ENCODE data around the gene MRTFA. TPM values are rescaled to one million over a fixed set of nuclear protein-coding genes. Genes with fewer than 3 reads are reported as not detected.
"Not testable (repeated sequence)": the region's sequence is repeated elsewhere in the genome, so short reads cannot be mapped to it uniquely, and the experiment has no call there.

MRTFA gene
- total RNA-seq, 1 donor from 2014 or later: 48.9 TPM

GRCh38 chr22:40671796-40672360 is 35.4 kb upstream of the MRTFA start:
- H3K36me3 Mint-ChIP-seq (ENCODE audit: low read depth): peaks cover 3% of the 10 kb centered on the region
- intact Hi-C loops (cut with micrococcal nuclease): no loop called here
- peaks cover 6% of the 10 kb centered on the region for H3K9me3 Mint-ChIP-seq
- H3K27ac Mint-ChIP-seq: no peak overlapping the region
- H3K4me3 Mint-ChIP-seq (ENCODE audit: low read depth): no peak overlapping the region
- no peaks in the 10 kb centered on the region for H3K27me3 Mint-ChIP-seq (ENCODE audit: low read depth)
- peaks cover 18% of the 10 kb centered on the region for H3K4me1 Mint-ChIP-seq (ENCODE audit: low read depth)
- DNase-seq (ENCODE audit: low spot score): no peak

- Mint-ChIP-seq H3K27ac (no peak overlapping the region), H3K9me3 (peaks cover 6% of the 10 kb centered on the region), H3K27me3 (ENCODE audit: low read depth) (no peaks in the 10 kb centered on the region), H3K36me3 (ENCODE audit: low read depth) (peaks cover 3% of the 10 kb centered on the region), H3K4me3 (ENCODE audit: low read depth) (no peak overlapping the region), H3K4me1 (ENCODE audit: low read depth) (peaks cover 18% of the 10 kb centered on the region)
- intact Hi-C loops (cut with micrococcal nuclease): no loop called here
- no peak for DNase-seq (ENCODE audit: low spot score)
Measured at GRCh38 chr22:40671369-40671768, 34.9 kb upstream of the MRTFA start.

- Mint-ChIP-seq H3K4me3 (ENCODE audit: low read depth) (no peak overlapping the region), H3K27ac (no peak overlapping the region), H3K36me3 (ENCODE audit: low read depth) (peaks cover 3% of the 10 kb centered on the region), H3K9me3 (peaks cover 6% of the 10 kb centered on the region), H3K4me1 (ENCODE audit: low read depth) (peaks cover 18% of the 10 kb centered on the region), H3K27me3 (ENCODE audit: low read depth) (no peaks in the 10 kb centered on the region)
- intact Hi-C loops (cut with micrococcal nuclease): no loop called here
- DNase-seq (ENCODE audit: low spot score): no peak
Measured at GRCh38 chr22:40670058-40670457, 33.5 kb upstream of the MRTFA start.

GRCh38 chr22:40668611-40669411 is 32.3 kb upstream of the MRTFA start:
- intact Hi-C loops (cut with micrococcal nuclease): loop anchor here (2.0 kb wide), 1 partner anchor 16 kb away; no protein-coding TSS in a partner anchor
- Mint-ChIP-seq H3K9me3 (peaks cover 6% of the 10 kb centered on the region), H3K4me1 (ENCODE audit: low read depth) (peaks cover 18% of the 10 kb centered on the region), H3K27me3 (ENCODE audit: low read depth) (no peaks in the 10 kb centered on the region), H3K4me3 (ENCODE audit: low read depth) (no peak overlapping the region), H3K36me3 (ENCODE audit: low read depth) (peaks cover 3% of the 10 kb centered on the region), H3K27ac (peak overlapping the region; percentile 88)
- no peak for DNase-seq (ENCODE audit: low spot score)

GRCh38 chr22:40666151-40666848 is 29.8 kb upstream of the MRTFA start:
- H3K4me3 Mint-ChIP-seq (ENCODE audit: low read depth): no peak overlapping the region
- intact Hi-C loops (cut with micrococcal nuclease): no loop called here
- peaks cover 6% of the 10 kb centered on the region for H3K9me3 Mint-ChIP-seq
- H3K4me1 Mint-ChIP-seq (ENCODE audit: low read depth): peaks cover 18% of the 10 kb centered on the region
- H3K27ac Mint-ChIP-seq: no peak overlapping the region
- H3K36me3 Mint-ChIP-seq (ENCODE audit: low read depth): peaks cover 3% of the 10 kb centered on the region
- no peaks in the 10 kb centered on the region for H3K27me3 Mint-ChIP-seq (ENCODE audit: low read depth)
- DNase-seq (ENCODE audit: low spot score): no peak

GRCh38 chr22:40665312-40665711 is 28.8 kb upstream of the MRTFA start:
- no peak overlapping the region for H3K27ac Mint-ChIP-seq
- H3K4me1 Mint-ChIP-seq (ENCODE audit: low read depth): peaks cover 18% of the 10 kb centered on the region
- intact Hi-C loops (cut with micrococcal nuclease): no loop called here
- H3K36me3 Mint-ChIP-seq (ENCODE audit: low read depth): peaks cover 3% of the 10 kb centered on the region
- H3K9me3 Mint-ChIP-seq: peaks cover 6% of the 10 kb centered on the region
- no peak overlapping the region for H3K4me3 Mint-ChIP-seq (ENCODE audit: low read depth)
- H3K27me3 Mint-ChIP-seq (ENCODE audit: low read depth): no peaks in the 10 kb centered on the region
- DNase-seq (ENCODE audit: low spot score): no peak

GRCh38 chr22:40661671-40662070 is 25.2 kb upstream of the MRTFA start:
- no peak for DNase-seq (ENCODE audit: low spot score)
- Mint-ChIP-seq H3K36me3 (ENCODE audit: low read depth) (no peaks in the 10 kb centered on the region), H3K4me3 (ENCODE audit: low read depth) (no peak overlapping the region), H3K4me1 (ENCODE audit: low read depth) (no peaks in the 10 kb centered on the region), H3K9me3 (no peaks in the 10 kb centered on the region), H3K27me3 (ENCODE audit: low read depth) (no peaks in the 10 kb centered on the region), H3K27ac (no peak overlapping the region)
- intact Hi-C loops (cut with micrococcal nuclease): no loop called here

- no peaks in the 10 kb centered on the region for H3K27me3 Mint-ChIP-seq (ENCODE audit: low read depth)
- no peak for DNase-seq (ENCODE audit: low spot score)
- H3K9me3 Mint-ChIP-seq: no peaks in the 10 kb centered on the region
- intact Hi-C loops (cut with micrococcal nuclease): no loop called here
- no peak overlapping the region for H3K27ac Mint-ChIP-seq
- H3K4me1 Mint-ChIP-seq (ENCODE audit: low read depth): no peaks in the 10 kb centered on the region
- no peak overlapping the region for H3K4me3 Mint-ChIP-seq (ENCODE audit: low read depth)
- no peaks in the 10 kb centered on the region for H3K36me3 Mint-ChIP-seq (ENCODE audit: low read depth)
Measured at GRCh38 chr22:40660730-40661129, 24.2 kb upstream of the MRTFA start.

- Mint-ChIP-seq H3K4me3 (ENCODE audit: low read depth) (no peak overlapping the region), H3K4me1 (ENCODE audit: low read depth) (no peaks in the 10 kb centered on the region), H3K9me3 (no peaks in the 10 kb centered on the region), H3K27ac (no peak overlapping the region), H3K36me3 (ENCODE audit: low read depth) (no peaks in the 10 kb centered on the region), H3K27me3 (ENCODE audit: low read depth) (no peaks in the 10 kb centered on the region)
- intact Hi-C loops (cut with micrococcal nuclease): no loop called here
- no peak for DNase-seq (ENCODE audit: low spot score)
Measured at GRCh38 chr22:40659166-40659565, 22.6 kb upstream of the MRTFA start.

- H3K4me1 Mint-ChIP-seq (ENCODE audit: low read depth); H3K27me3 Mint-ChIP-seq (ENCODE audit: low read depth); H3K4me3 Mint-ChIP-seq (ENCODE audit: low read depth); H3K36me3 Mint-ChIP-seq (ENCODE audit: low read depth); H3K9me3 Mint-ChIP-seq; H3K27ac Mint-ChIP-seq; intact Hi-C loops (cut with micrococcal nuclease); DNase-seq (ENCODE audit: low spot score): not testable (repeated sequence)
Measured at GRCh38 chr22:40656651-40657050, 20.1 kb upstream of the MRTFA start.

GRCh38 chr22:40655941-40656340 is 19.4 kb upstream of the MRTFA start:
- intact Hi-C loops (cut with micrococcal nuclease); H3K36me3 Mint-ChIP-seq (ENCODE audit: low read depth); DNase-seq (ENCODE audit: low spot score); H3K4me3 Mint-ChIP-seq (ENCODE audit: low read depth); H3K27me3 Mint-ChIP-seq (ENCODE audit: low read depth); H3K9me3 Mint-ChIP-seq; H3K27ac Mint-ChIP-seq: not testable (repeated sequence)
- peaks cover 12% of the 10 kb centered on the region for H3K4me1 Mint-ChIP-seq (ENCODE audit: low read depth)

GRCh38 chr22:40654522-40655167 is 18.1 kb upstream of the MRTFA start:
- Mint-ChIP-seq H3K4me1 (ENCODE audit: low read depth) (peaks cover 13% of the 10 kb centered on the region), H3K27ac (no peak overlapping the region), H3K4me3 (ENCODE audit: low read depth) (no peak overlapping the region), H3K36me3 (ENCODE audit: low read depth) (no peaks in the 10 kb centered on the region), H3K27me3 (ENCODE audit: low read depth) (no peaks in the 10 kb centered on the region), H3K9me3 (no peaks in the 10 kb centered on the region)
- no peak for DNase-seq (ENCODE audit: low spot score)
- intact Hi-C loops (cut with micrococcal nuclease): no loop called here
